OCI-LY7 (cell line): ENCODE measurements around the gene TUG1. TPM values are rescaled to one million over a fixed set of nuclear protein-coding genes. Genes with fewer than 3 reads are reported as not detected.

Experiments
- BruUV-seq: library from RNA; stranded (reverse); fragments of 400-500 nt; replicated peaks from 2 replicates; lab custom pipeline; 2021; lab: Mats Ljungman, UMichigan
- CTCF ChIA-PET: fragments of 300-600 bp; sonication (Branson Sonifier 250); formaldehyde crosslinking; loops from one replicate; lab custom pipeline; 2022; ENCODE audit warnings: antibody characterized with exemption; ENCODE audit not compliant: unreplicated experiment; lab: Charles Lee
- POLR2A ChIA-PET: fragments of 300-600 bp; sonication (Branson Sonifier 250); formaldehyde crosslinking; loops from one replicate; lab custom pipeline; 2022; ENCODE audit warnings: antibody characterized with exemption; lab: Charles Lee
- DNase-seq: peaks from one replicate; pipeline ENCODE4 v3.0.0-alpha.2; 2015; ENCODE audit warnings: low spot score
- H2AFZ ChIP-seq: fragments of 200-600 bp; sonication (generic), shearing (Covaris generic); 2 replicates; pipeline ENCODE4 v1.6.1; 2014; ENCODE audit warnings: mild to moderate bottlenecking, antibody characterized with exemption, low read length, moderate library complexity
- H3K27ac ChIP-seq: fragments of 200-600 bp; sonication (generic); 2 replicates; pipeline ENCODE4 v1.5.1; 2014; ENCODE audit warnings: mixed run types, low read depth, mild to moderate bottlenecking, moderate library complexity, low read length, inconsistent platforms; ENCODE audit not compliant: poor library complexity, severe bottlenecking
- H3K36me3 ChIP-seq: fragments of 200-600 bp; sonication (generic); 2 replicates; pipeline ENCODE4 v1.6.1; 2014; ENCODE audit warnings: mild to moderate bottlenecking, antibody characterized with exemption, low read length, moderate library complexity, mixed read lengths; ENCODE audit not compliant: insufficient read depth
- H3K4me1 ChIP-seq: fragments of 200-600 bp; sonication (generic); 2 replicates; pipeline ENCODE4 v1.5.1; 2014; ENCODE audit warnings: mild to moderate bottlenecking, low read length; ENCODE audit not compliant: insufficient read depth, poor library complexity, severe bottlenecking
- H3K4me2 ChIP-seq: fragments of 200-600 bp; sonication (generic); 2 replicates; pipeline ENCODE4 v1.6.1; 2014; ENCODE audit warnings: mild to moderate bottlenecking, low read length
- H3K4me3 ChIP-seq: fragments of 200-600 bp; sonication (generic); 2 replicates; pipeline ENCODE4 v1.5.1; 2014; ENCODE audit warnings: mild to moderate bottlenecking, low read depth, low read length; ENCODE audit not compliant: poor library complexity, severe bottlenecking
- H3K79me2 ChIP-seq: fragments of 200-600 bp; sonication (generic); 2 replicates; pipeline ENCODE4 v1.6.1; 2016; ENCODE audit warnings: low read depth, mild to moderate bottlenecking, low read length, moderate library complexity, mixed read lengths; ENCODE audit not compliant: insufficient read depth
- H3K9me2 ChIP-seq: fragments of 200-600 bp; sonication (generic); 2 replicates; pipeline ENCODE4 v1.6.1; 2016; ENCODE audit warnings: mild to moderate bottlenecking, low read length, mixed read lengths; ENCODE audit not compliant: insufficient read depth
- H3K9me3 ChIP-seq: fragments of 200-600 bp; sonication (generic); 2 replicates; pipeline ENCODE4 v1.6.1; 2014; ENCODE audit warnings: mild to moderate bottlenecking, mixed run types, low read length, mixed read lengths
- H4K20me1 ChIP-seq: fragments of 200-600 bp; sonication (generic); 2 replicates; pipeline ENCODE4 v1.6.1; 2014; ENCODE audit warnings: mild to moderate bottlenecking, antibody characterized with exemption, low read length, moderate library complexity, mixed read lengths; ENCODE audit not compliant: insufficient read depth
- EZH2phosphoT487 ChIP-seq: fragments of 200-600 bp; sonication (generic); IDR thresholded peaks from 2 replicates; pipeline ENCODE4 v1.6.1; 2018; ENCODE audit warnings: low read depth, borderline replicate concordance, mild to moderate bottlenecking, mixed run types, antibody characterized with exemption, low read length, moderate library complexity, mixed read lengths
- intact Hi-C: fragments of 100-400 bp; cut with micrococcal nuclease; formaldehyde crosslinking; loops from one replicate; pipeline ENCODE4 v1.10.0; 2022; ENCODE audit not compliant: unreplicated experiment
- total RNA-seq, 2 experiments: library from RNA; depleted of rRNA in 1 of 2; stranded (reverse); fragments of >200 nt in 1 of 2; shearing (Covaris generic) in 1 of 2; gene quantifications; 2 replicates each; pipeline ENCODE4 v1.2.3, GENCODE V29; 2014 to 2022
- TF ChIP-seq, protein P1 (sequence below): fragments of 200-600 bp; sonication (generic); conservative IDR thresholded peaks from 2 replicates; pipeline ENCODE4 v1.5.1; 2014; ENCODE audit warnings: mild to moderate bottlenecking, antibody characterized with exemption, low read length, moderate library complexity, mixed read lengths

The TUG1 gene
- total RNA-seq, 2 experiments from 2014 or later, result 70.3 to 109 TPM

DNA sequence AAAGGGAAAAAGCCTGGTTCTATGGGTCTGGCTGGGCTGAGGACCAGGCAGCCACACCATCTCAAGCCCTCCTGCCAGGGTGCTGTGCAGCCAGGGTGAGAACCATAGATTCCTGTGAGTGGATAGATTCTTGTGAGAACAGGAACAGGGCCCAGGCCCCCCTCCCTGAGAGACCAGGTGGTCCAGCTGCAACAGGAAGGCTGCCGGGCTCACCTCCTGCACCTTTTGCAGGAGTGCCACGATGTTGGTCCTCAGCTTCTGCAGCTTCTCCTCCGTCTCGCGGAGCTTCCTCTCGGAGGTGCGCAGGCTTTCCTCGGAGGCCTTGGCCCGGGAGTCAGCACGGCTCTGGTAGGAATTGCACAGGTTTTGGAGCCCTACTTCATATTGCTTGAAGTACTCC, 41.3 kb upstream of the TUG1 start:
- Histone ChIP-seq H3K4me2 (no peak overlapping the region), H3K36me3 (peaks cover 88% of the 10 kb centered on the region), H3K27ac (no peak overlapping the region), H3K4me3 (no peak overlapping the region), H4K20me1 (no peaks in the 10 kb centered on the region), H3K9me2 (no peaks in the 10 kb centered on the region), H3K79me2 (no peaks in the 10 kb centered on the region), H3K4me1 (no peaks in the 10 kb centered on the region), H3K9me3 (no peaks in the 10 kb centered on the region), H2AFZ (no peak overlapping the region)
- TF ChIP-seq EZH2phosphoT487, result no peak
- TF ChIP-seq, protein P1, sequence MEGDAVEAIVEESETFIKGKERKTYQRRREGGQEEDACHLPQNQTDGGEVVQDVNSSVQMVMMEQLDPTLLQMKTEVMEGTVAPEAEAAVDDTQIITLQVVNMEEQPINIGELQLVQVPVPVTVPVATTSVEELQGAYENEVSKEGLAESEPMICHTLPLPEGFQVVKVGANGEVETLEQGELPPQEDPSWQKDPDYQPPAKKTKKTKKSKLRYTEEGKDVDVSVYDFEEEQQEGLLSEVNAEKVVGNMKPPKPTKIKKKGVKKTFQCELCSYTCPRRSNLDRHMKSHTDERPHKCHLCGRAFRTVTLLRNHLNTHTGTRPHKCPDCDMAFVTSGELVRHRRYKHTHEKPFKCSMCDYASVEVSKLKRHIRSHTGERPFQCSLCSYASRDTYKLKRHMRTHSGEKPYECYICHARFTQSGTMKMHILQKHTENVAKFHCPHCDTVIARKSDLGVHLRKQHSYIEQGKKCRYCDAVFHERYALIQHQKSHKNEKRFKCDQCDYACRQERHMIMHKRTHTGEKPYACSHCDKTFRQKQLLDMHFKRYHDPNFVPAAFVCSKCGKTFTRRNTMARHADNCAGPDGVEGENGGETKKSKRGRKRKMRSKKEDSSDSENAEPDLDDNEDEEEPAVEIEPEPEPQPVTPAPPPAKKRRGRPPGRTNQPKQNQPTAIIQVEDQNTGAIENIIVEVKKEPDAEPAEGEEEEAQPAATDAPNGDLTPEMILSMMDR, result no peak
- POLR2A ChIA-PET, result no interaction called here
- no TSS peak for BruUV-seq
- DNase-seq, result no peak
- CTCF ChIA-PET, result no interaction called here
- intact Hi-C loops, result no loop called here

DNA sequence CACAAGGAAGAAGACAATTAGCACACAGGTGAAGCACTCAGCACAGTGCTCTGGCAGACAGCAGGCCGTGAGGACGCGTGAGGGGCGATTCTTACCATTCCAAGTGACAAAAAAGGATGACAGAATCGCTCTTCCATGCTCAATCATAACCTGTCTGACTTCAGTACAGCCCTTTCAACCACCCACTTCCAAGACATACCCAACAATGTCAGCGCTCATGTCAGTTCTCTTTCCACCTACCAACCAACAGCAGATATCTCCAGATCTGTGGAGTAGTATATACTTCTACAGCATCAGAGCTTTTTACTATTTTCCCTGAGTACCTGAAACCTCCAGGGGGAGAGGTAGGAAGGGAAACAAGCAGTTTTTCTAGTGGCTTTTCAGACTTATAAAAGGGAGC, 40.7 kb upstream of the TUG1 start:
- Histone ChIP-seq H3K27ac (no peak overlapping the region), H3K9me2 (no peaks in the 10 kb centered on the region), H3K4me1 (no peaks in the 10 kb centered on the region), H3K9me3 (no peaks in the 10 kb centered on the region), H3K36me3 (peaks cover 89% of the 10 kb centered on the region), H3K79me2 (no peaks in the 10 kb centered on the region), H3K4me2 (no peak overlapping the region), H4K20me1 (no peaks in the 10 kb centered on the region), H3K4me3 (no peak overlapping the region), H2AFZ (no peak overlapping the region)
- no TSS peak for BruUV-seq
- DNase-seq, result no peak
- CTCF ChIA-PET, result no interaction called here
- POLR2A ChIA-PET, result no interaction called here
- no peak for TF ChIP-seq EZH2phosphoT487
- TF ChIP-seq, protein P1, result no peak
- intact Hi-C loops, result no loop called here

DNA sequence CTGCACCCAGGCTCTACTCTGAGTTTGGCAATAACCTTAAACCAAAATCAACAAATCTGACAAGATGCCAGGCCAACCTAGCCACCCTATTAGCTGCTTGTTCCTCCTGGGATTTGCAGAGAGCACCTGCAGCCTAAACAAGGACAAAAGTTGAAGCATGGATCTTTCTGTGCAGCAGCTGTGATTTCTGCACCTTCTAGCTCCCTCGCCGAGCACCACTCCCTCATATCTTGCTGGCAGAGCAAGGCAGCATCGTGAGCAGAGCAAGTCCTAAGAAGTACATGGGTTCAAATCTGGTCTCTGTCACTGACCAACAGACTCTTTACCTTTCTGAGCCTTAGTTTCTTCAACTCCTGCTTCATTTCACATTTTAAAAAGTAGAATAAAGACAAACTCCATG, 38.8 kb upstream of the TUG1 start:
- no peak overlapping the region for H2AFZ ChIP-seq
- CTCF ChIA-PET, result no interaction called here
- POLR2A ChIA-PET, result no interaction called here

More for the DNA sequence above, 38.8 kb upstream of the TUG1 start:
- H4K20me1 ChIP-seq, result no peaks in the 10 kb centered on the region
- no peak overlapping the region for H3K4me3 ChIP-seq
- peaks cover 91% of the 10 kb centered on the region for H3K36me3 ChIP-seq
- intact Hi-C loops, result no loop called here
- H3K9me3 ChIP-seq, result no peaks in the 10 kb centered on the region
- TF ChIP-seq EZH2phosphoT487, result no peak
- TF ChIP-seq, protein P1, result no peak
- BruUV-seq, result no TSS peak
- DNase-seq, result no peak
- no peaks in the 10 kb centered on the region for H3K9me2 ChIP-seq
- no peaks in the 10 kb centered on the region for H3K79me2 ChIP-seq
- no peak overlapping the region for H3K4me2 ChIP-seq
- H3K27ac ChIP-seq, result no peak overlapping the region
- no peaks in the 10 kb centered on the region for H3K4me1 ChIP-seq
